Effector CD4-positive, alpha-beta T cell (primary cell): ENCODE results near the gene FAM200A.

Source experiments
- DNase-seq: peaks from one replicate; pipeline ENCODE4 v3.0.0-alpha.2; 2020

Gene FAM200A

GRCh38 chr7:99499721-99500636 lies 51.9 kb downstream of the FAM200A start, which contains the start of gene ZNF394:
TSS of gene ZNF394 (minus strand) at chr7:99500281. CDS start at chr7:99500093, 188 bp downstream.
- DNase-seq = peak; percentile 89

GRCh38 chr7:99499371-99499720 lies 52.6 kb downstream of the FAM200A start:
- peak; percentile 9 for DNase-seq

- DNase-seq = no peak
Observed at GRCh38 chr7:99498546-99498944, 53.4 kb downstream of the FAM200A start.

- no peak for DNase-seq
Observed at GRCh38 chr7:99497766-99498545, 54.0 kb downstream of the FAM200A start.
